ENCODE measurements around the gene TMEM184C. TPM values are rescaled to one million over a fixed set of nuclear protein-coding genes. Genes with fewer than 3 reads are reported as not detected.

TMEM184C gene
- total RNA-seq, 2 donors from 2014 or later = 23.2 to 30.2 TPM

- TF ChIP-seq CTCF (IDR thresholded peaks at IDR 0.05) = no peak
- DNase-seq (ENCODE audit: low spot score) (no peak), ATAC-seq (ENCODE audit: insufficient number of reproducible peaks, low FRiP score, low read depth) (no peak)
- Histone ChIP-seq H3K4me3 (no peak overlapping the region), H3K4me1 (ENCODE audit: control insufficient read depth in 1 of 2, low read depth in 2 of 2) (no peaks in the 10 kb centered on the region), H3K27me3 (replicated peaks; ENCODE audit: insufficient read depth) (no peaks in the 10 kb centered on the region), H3K36me3 (no peaks in the 10 kb centered on the region), H3K27ac (no peak overlapping the region), H3K9me3 (no peaks in the 10 kb centered on the region)
Observed at GRCh38 chr4:147578593-147578992, 38.6 kb upstream of the TMEM184C start.

DNA sequence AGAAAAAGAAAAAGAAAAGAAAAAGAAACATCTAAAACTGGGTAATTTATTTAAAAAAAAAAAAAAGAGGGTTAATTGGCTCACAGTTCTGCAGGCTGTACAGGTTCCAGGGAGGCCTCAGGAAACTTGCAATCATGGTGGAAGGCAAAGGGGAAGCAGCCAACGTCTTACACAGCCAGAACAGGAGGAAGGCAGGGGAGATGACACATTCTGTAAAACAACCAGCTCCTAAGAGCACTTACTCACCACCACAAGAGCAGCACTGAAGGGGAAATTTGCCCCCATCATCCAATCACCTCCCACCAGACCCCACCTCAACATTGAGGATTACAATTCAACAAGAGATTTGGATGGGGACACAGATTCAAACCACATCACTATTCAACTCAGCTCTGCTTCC lies 36.8 kb upstream of the TMEM184C start:
- Histone ChIP-seq H3K27ac (no peak overlapping the region), H3K27me3 (replicated peaks; ENCODE audit: insufficient read depth) (no peaks in the 10 kb centered on the region), H3K4me3 (no peak overlapping the region), H3K36me3 (no peaks in the 10 kb centered on the region), H3K4me1 (ENCODE audit: control insufficient read depth in 1 of 2, low read depth in 2 of 2) (no peaks in the 10 kb centered on the region), H3K9me3 (no peaks in the 10 kb centered on the region)
- DNase-seq (ENCODE audit: low spot score) (no peak), ATAC-seq (ENCODE audit: insufficient number of reproducible peaks, low FRiP score, low read depth) (no peak)
- no peak for TF ChIP-seq CTCF (IDR thresholded peaks at IDR 0.05)

DNA sequence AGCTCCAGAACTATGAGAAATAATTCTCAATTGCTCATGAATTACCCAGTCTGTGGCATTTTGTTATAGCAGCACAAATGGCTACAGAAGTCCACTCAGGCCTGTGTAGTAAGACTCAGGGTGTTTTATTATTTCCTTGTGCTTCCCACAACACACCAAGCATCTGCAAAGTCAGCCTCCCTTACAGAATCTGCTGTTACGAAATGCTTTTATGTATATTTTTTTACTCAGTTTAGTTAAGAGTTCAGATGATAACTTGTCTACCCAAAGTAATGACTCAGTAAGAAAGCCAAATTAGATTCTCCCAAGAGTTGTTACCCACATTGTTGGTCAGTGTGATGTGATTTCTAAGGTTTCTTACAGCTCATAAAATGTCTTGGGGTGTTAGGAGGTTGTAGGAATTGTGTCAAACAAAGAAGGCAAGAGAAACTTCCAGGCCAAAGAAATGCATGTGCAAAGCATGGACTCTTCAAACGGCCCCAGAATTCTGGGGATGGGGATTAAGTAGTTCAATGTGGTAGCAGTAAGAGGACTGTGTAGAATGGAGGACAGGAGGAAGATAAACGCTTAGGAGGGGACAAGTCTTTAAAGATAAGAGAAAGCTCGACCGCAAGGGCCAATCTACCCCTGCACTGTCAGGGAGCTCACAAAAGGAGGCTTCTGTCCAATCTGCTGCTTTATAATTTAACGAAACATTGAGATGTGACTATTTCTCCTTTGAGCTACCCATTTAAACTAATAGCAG lies 35.4 kb upstream of the TMEM184C start:
- Histone ChIP-seq H3K4me3 (no peak overlapping the region), H3K4me1 (ENCODE audit: control insufficient read depth in 1 of 2, low read depth in 2 of 2) (no peaks in the 10 kb centered on the region), H3K27me3 (replicated peaks; ENCODE audit: insufficient read depth) (no peaks in the 10 kb centered on the region), H3K36me3 (no peaks in the 10 kb centered on the region), H3K27ac (no peak overlapping the region), H3K9me3 (no peaks in the 10 kb centered on the region)
- DNase-seq (ENCODE audit: low spot score) = no peak
- TF ChIP-seq CTCF (IDR thresholded peaks at IDR 0.05) = no peak
- ATAC-seq (ENCODE audit: insufficient number of reproducible peaks, low FRiP score, low read depth) = no peak

- H3K27ac ChIP-seq = no peak overlapping the region
- no peak overlapping the region for H3K4me3 ChIP-seq
- no peaks in the 10 kb centered on the region for H3K9me3 ChIP-seq
- DNase-seq (ENCODE audit: low spot score) (no peak), ATAC-seq (ENCODE audit: insufficient number of reproducible peaks, low FRiP score, low read depth) (no peak)
- H3K36me3 ChIP-seq = no peaks in the 10 kb centered on the region
- no peak for TF ChIP-seq CTCF (IDR thresholded peaks at IDR 0.05)
- no peaks in the 10 kb centered on the region for H3K27me3 ChIP-seq (replicated peaks; ENCODE audit: insufficient read depth)
- H3K4me1 ChIP-seq (ENCODE audit: control insufficient read depth in 1 of 2, low read depth in 2 of 2) = no peaks in the 10 kb centered on the region
Observed at GRCh38 chr4:147582386-147583060, 34.7 kb upstream of the TMEM184C start.

DNA sequence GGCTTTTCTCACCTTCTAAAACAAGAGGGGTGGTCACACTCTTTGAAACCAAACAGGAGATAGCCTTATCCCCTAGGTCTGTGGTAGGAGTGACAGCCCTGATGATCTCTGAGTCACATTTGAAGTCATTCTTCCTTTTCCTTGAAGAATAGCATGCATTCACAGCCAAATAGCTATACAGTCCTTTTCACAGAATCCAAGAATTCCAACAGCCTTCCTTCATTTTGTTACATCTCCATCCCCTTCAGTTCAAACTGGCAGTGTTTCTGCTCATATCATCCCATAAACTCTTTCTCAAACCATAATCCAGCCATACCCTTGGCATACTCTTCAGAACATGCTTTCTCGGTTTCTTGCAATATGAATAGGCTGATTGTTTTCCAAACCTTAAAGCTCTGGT lies 33.3 kb upstream of the TMEM184C start:
- H3K27me3 ChIP-seq (replicated peaks; ENCODE audit: insufficient read depth) = no peaks in the 10 kb centered on the region
- H3K27ac ChIP-seq = no peak overlapping the region
- ATAC-seq (ENCODE audit: insufficient number of reproducible peaks, low FRiP score, low read depth) (no peak), DNase-seq (ENCODE audit: low spot score) (no peak)
- H3K4me1 ChIP-seq (ENCODE audit: control insufficient read depth in 1 of 2, low read depth in 2 of 2) = no peaks in the 10 kb centered on the region
- no peaks in the 10 kb centered on the region for H3K9me3 ChIP-seq
- no peaks in the 10 kb centered on the region for H3K36me3 ChIP-seq
- no peak overlapping the region for H3K4me3 ChIP-seq
- TF ChIP-seq CTCF (IDR thresholded peaks at IDR 0.05) = no peak
